Measurements from ENCODE around the gene ATG5. TPM values are rescaled to one million over a fixed set of nuclear protein-coding genes. Genes with fewer than 3 reads are reported as not detected.

The ATG5 gene
- total RNA-seq, 2 experiments from 2014 or later: 18.8 to 31.1 TPM

GRCh38 chr6:106300020-106300780 lies 25.4 kb downstream of the ATG5 start:
- CTCF ChIA-PET (ENCODE audit: unreplicated experiment): interaction anchor here (0.9 to 1.0 kb wide), 2 partner anchors 210 to 213 kb away, joined by 3 to 4 read pairs; no protein-coding TSS in a partner anchor
- H3K79me2 ChIP-seq (ENCODE audit: insufficient read depth, low read depth, low read length): peaks cover 47% of the 10 kb centered on the region; the same call in 1 of the 2 replicates
- BruUV-seq (replicated peaks): no TSS peak

GRCh38 chr6:106293116-106293515 lies 32.4 kb downstream of the ATG5 start:
- CTCF ChIA-PET (ENCODE audit: unreplicated experiment): no interaction called here
- Histone ChIP-seq H3K4me3 (ENCODE audit: low read depth, low read length, poor library complexity, severe bottlenecking) (no peak overlapping the region), H3K27ac (ENCODE audit: low read depth, low read length, poor library complexity, severe bottlenecking) (no peak overlapping the region), H2AFZ (ENCODE audit: low read length) (no peak overlapping the region), H3K79me2 (ENCODE audit: insufficient read depth, low read depth, low read length) (peaks cover 9% of the 10 kb centered on the region; the same call in 1 of the 2 replicates), H3K4me2 (ENCODE audit: low read length) (no peak overlapping the region), H3K4me1 (ENCODE audit: insufficient read depth, low read length, poor library complexity, severe bottlenecking) (no peaks in the 10 kb centered on the region), H3K9me2 (ENCODE audit: insufficient read depth, low read length) (no peaks in the 10 kb centered on the region), H3K36me3 (ENCODE audit: insufficient read depth, low read length) (peaks cover 34% of the 10 kb centered on the region), H3K9me3 (ENCODE audit: low read length) (peaks cover 11% of the 10 kb centered on the region; the same call in 1 of the 2 replicates), H4K20me1 (ENCODE audit: insufficient read depth, low read length) (no peaks in the 10 kb centered on the region)
- TF ChIP-seq CTCF (conservative IDR thresholded peaks at IDR 0.05; ENCODE audit: low read length) (no peak), EZH2phosphoT487 (IDR thresholded peaks at IDR 0.05; ENCODE audit: borderline replicate concordance, low read depth, low read length) (no peak)
- intact Hi-C loops (cut with micrococcal nuclease; ENCODE audit: unreplicated experiment): no loop called here
- POLR2A ChIA-PET: interaction anchor here (0.6 kb wide), 2 partner anchors 171 to 193 kb away, joined by 3 to 4 read pairs; no protein-coding TSS in a partner anchor
- no peak for DNase-seq (ENCODE audit: low spot score)
- no TSS peak for BruUV-seq (replicated peaks)

More at GRCh38 chr6:106300020-106300780, 25.4 kb downstream of the ATG5 start:
- H3K27ac ChIP-seq (ENCODE audit: low read depth, low read length, poor library complexity, severe bottlenecking): no peak overlapping the region
- no peaks in the 10 kb centered on the region for H3K4me1 ChIP-seq (ENCODE audit: insufficient read depth, low read length, poor library complexity, severe bottlenecking)
- POLR2A ChIA-PET: interaction anchor here (0.6 to 1.2 kb wide), 3 partner anchors 9 to 430 kb away, joined by 3 read pairs; no protein-coding TSS in a partner anchor
- no peak overlapping the region for H3K4me2 ChIP-seq (ENCODE audit: low read length)
- H3K4me3 ChIP-seq (ENCODE audit: low read depth, low read length, poor library complexity, severe bottlenecking): no peak overlapping the region
- intact Hi-C loops (cut with micrococcal nuclease; ENCODE audit: unreplicated experiment): loop anchor here (5.0 to 10.0 kb wide), 4 partner anchors 78 to 868 kb away; no protein-coding TSS in a partner anchor
- 0 out of 2 replicates have a peak, but pooled peaks cover 8% of the 10 kb centered on the region for H4K20me1 ChIP-seq (ENCODE audit: insufficient read depth, low read length)
- TF ChIP-seq EZH2phosphoT487 (IDR thresholded peaks at IDR 0.05; ENCODE audit: borderline replicate concordance, low read depth, low read length) (no peak), CTCF (conservative IDR thresholded peaks at IDR 0.05; ENCODE audit: low read length) (no peak)
- H3K9me2 ChIP-seq (ENCODE audit: insufficient read depth, low read length): no peaks in the 10 kb centered on the region
- H3K9me3 ChIP-seq (ENCODE audit: low read length): no peaks in the 10 kb centered on the region
- H2AFZ ChIP-seq (ENCODE audit: low read length): no peak overlapping the region
- no peak for DNase-seq (ENCODE audit: low spot score)
- no peaks in the 10 kb centered on the region for H3K36me3 ChIP-seq (ENCODE audit: insufficient read depth, low read length)
